ENCODE measurements around the gene B3GALNT2.

Gene B3GALNT2

DNA sequence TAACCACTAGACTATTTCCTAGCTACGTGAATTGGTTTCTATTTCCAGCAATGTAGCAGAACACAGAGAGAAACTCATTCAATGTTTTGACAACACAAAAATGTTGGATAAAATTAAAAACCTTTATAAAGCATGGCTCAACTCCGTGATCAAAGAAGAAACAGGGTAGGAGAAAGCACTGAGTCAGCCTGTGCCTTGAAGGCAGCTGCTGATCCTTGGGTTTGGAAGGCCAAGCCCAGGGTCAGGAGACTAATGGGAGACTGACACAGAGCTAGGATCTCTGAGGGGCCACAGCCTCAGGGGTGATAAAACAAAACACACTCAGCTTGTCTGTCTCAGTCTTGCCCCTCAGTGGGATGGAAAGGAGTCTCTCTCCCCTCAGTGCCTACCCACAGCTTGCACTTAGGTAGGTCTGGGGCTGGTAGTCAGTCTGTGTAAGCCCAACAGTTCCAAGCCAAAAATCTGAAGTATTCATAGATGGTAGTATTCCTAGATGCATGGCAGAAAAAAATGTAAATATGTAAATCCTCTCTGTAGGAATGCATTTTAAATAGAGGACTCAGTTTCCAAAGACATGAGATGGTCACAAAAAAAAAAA is 53.3 kb downstream of the B3GALNT2 start:
- DNase-seq = no peak

DNA sequence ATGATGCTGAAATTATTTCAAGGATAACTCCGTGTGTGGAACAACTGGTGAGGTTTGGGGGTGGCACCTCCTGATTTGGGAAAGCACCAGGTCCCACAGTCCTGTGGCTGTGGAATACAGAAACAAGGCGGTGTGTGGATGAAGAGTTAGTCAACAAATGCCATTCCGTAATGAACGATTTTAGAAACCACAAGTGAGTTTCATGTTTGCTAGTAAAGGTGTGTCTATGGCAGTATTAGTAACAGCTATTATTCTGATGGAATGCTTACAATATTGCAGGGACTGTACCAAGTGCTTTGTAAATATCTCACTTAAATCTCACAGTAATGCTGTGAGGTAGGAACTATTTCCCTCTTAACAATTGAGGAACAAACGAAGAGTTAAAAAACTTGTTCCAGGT is 53.8 kb downstream of the B3GALNT2 start:
- no peak for DNase-seq

DNA sequence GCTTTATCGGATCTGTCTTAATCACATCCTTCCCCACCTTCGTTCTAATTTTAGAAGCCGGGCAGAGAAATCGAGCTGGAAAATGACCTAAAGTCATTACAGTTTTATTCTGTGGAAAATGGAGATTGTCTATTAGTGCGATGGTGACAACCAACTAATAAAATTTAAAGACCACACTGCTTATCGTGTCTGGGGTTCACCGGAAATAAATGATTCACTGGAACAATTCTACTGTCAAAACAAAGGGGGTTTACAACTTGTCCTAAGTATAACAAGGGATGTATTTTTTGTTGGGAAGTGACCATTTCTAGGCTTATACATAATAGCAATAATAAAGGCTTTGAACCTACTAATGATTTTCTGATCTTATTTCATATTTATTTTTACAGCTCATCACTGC is 55.6 kb downstream of the B3GALNT2 start:
- DNase-seq = no peak

DNA sequence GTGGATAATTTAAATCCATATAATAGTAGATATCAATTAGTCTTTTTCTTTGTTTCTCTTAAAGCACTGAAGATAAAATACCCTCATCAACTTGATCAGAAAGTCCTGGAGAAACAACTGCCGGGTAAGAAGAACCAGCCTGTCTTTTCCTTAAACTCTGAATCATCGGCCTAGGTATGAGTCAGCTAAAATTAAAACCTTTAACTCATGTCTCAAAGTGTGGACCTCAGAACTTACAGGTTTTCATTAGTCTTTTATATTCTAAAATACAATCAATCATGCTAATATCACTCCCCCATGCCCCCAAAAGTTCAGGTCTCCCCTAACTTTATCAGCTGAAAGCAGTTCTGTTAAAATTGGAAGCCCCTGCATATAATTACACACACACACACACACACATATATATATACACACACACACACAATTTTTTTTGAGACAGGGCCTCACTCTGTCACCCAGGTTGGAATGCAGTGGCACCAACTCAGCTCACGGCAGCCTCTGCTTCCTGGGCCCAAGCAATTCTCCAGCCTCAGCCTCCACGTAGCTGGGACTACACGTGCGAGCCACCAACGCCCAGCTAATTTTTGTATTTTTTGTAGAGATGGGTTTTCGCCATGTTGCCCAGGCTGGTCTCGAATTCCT is 61.3 kb downstream of the B3GALNT2 start:
- DNase-seq = no peak

DNA sequence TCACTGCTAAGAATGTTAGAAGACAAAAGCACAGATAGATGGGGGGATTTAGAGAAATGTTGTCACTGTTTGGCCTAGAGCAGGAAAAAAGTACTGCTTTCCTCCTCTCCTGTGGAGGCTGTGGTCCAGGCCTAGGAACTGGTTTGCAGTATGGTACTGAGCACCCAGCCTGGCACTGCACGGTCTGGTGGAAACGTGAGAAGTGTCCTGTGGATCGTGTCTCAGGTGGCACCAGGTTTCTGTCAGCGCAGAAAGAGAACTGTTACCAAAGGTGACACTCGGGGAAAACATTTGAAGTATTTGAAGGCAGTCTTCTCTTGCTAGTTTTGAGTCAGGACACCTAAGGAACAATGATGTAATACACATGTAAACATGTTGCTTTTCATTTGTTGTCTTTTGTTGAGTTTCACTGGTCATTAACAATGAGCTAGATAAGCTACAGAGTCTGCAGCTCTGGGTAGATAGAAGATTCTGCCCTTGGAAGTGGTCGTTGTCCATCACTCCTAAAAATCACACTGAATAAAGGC is 63.0 kb downstream of the B3GALNT2 start:
- DNase-seq = no peak

GRCh38 chr1:235434001-235434400 is 70.3 kb downstream of the B3GALNT2 start:
- DNase-seq = no peak

- no peak for DNase-seq
These were observed 73.3 kb downstream of the B3GALNT2 start for GRCh38 chr1:235430991-235431390.

GRCh38 chr1:235429143-235429542 is 75.1 kb downstream of the B3GALNT2 start:
- DNase-seq = no peak

GRCh38 chr1:235427447-235427846 is 76.8 kb downstream of the B3GALNT2 start:
- no peak for DNase-seq

DNA sequence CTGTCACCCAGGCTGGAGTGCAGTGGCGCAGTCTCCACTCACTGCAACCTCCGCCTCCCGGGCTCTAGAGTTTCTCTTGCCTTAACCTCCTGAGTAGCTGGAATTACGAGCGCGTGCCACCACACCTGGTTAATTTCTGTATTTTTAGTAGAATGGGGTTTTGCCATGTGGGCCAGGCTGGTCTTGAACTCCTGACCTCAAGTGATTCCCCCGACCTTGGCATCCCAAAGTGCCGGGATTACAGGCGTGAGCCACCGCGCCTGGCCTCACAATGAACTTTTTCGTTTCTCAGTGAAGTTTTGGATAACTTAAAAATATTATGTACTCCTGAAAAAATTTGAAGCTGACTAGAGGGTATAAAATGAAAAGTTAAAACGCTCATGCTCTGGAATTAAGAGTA is 77.6 kb downstream of the B3GALNT2 start:
- DNase-seq = no peak

DNA sequence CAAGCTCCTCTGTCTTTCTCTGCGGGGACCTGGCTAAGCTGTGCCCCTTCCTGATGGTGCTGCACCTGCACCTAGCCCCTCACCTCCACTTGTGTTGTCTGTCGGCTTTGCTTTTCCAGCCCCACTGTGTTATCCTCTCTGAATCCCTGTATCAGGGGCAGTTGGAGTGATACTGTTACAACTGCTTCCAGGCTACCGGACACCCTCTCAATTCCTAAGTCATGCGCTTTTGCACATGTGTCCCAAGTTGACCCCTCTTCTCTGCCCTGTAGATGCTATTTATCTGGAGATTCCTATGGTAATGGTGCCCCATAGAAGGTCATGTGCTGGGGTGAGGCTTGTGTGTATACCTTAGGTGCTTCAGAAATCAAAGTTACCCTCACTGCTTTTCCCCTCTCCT is 78.1 kb downstream of the B3GALNT2 start:
- DNase-seq = no peak

DNA sequence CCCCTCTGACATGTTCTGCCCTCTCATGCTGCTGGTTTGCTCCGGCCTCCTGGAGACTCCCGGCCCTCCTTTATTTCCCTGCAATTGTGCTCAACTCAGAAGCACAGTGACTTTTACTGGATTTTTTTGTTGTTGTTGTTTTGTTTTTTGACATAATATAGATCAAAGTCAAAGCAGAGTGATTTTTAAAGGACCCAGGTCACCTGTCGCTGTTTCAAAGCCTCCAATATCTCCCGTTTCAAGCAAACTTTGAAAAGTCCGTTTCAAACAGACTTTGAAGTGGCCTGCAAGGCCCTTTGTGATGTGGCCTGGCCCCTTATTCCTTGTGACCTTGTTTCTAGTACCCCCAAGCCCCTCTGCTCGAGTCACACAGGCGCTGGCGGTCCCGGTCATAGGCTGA is 78.9 kb downstream of the B3GALNT2 start:
- no peak for DNase-seq

DNA sequence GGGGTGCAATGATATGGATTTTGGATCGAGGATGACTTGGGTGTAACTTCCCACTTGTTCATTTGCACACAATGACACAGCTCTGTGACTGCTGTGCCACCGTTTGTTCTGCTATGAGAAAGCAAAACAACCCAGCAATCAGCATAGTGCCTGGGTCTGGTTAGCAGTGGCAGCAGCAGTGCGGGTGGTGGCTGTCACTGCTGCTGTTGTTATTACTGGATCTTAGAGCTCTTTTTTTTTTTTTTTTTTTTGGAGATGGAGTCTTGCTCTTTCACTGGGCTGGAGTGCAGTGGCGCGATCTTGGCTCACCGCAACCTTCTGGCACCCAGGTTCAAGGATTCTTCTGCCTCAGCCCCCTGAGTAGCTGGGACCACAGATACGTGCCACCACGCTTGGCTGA is 80.2 kb downstream of the B3GALNT2 start:
- DNase-seq = no peak

DNA sequence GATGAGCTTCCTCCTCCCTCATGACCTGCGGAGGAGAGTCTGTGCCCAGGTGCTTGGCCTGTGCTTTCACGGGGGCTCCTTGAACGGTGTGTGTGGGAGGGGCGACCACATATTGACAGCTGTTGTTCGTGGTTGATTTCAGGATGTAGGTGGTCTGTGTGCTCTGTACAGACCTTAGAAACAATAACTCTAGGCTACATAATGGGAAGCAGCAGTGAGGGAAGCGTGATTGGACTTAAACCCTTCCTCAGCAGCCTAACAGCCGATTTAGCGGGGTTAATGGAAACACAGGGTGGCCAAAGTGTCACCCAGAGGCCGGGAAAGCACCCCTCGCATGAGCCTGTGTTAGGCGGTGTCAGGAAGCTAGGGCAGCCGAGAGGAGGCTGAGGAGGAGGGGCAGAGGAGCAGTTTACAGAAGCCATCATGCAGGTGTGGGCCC is 81.0 kb downstream of the B3GALNT2 start:
- DNase-seq = peak; percentile 7

GRCh38 chr1:235421751-235422150 is 82.5 kb downstream of the B3GALNT2 start:
- no peak for DNase-seq

DNA sequence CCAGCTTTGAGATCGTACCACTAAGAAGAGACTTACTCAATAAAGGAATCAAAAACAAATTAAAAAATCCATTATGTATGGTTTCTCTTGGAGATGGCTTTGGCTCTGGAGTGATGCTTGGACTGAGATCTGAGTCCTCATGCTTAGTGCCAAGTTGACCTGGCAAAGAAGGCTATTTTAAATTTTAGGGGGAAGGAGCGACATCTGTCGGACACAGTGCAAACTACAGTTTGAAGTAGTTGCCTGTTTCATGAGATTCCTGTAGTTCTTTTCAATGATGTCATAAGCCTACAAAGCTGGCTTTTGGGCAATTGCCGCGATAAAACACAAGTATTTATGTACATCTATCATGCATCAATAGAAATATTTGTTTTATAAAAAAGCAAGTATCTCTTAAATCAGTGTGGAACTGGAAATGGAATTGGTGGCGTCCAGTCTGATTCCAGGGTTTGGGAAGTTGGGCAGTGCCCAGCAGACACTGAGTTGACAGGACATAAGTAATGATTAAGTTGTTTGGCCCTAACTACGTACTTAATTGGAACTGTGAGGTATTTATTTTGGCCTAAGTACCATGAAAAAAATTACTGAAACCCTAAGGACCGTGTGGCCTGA is 87.1 kb downstream of the B3GALNT2 start:
- DNase-seq = peak; percentile 48

DNA sequence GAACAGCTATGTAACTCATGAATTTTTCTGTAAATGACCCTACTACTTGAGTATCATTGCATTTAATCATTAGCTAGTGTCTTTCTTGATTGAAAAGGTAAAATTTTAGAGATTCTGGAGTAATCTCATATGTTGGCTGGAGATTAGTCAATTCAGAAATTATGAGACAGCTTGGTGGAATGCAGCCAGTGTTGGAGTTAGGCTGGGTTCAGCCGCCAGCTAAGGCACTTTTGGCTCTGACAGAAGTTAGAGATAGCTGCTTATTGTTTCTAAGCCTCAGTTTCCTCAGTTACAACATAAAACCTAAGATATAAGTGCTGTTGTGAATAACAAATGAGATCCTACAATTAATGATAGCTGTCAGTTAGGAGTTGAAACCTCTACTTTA is 87.6 kb downstream of the B3GALNT2 start:
- DNase-seq = no peak

DNA sequence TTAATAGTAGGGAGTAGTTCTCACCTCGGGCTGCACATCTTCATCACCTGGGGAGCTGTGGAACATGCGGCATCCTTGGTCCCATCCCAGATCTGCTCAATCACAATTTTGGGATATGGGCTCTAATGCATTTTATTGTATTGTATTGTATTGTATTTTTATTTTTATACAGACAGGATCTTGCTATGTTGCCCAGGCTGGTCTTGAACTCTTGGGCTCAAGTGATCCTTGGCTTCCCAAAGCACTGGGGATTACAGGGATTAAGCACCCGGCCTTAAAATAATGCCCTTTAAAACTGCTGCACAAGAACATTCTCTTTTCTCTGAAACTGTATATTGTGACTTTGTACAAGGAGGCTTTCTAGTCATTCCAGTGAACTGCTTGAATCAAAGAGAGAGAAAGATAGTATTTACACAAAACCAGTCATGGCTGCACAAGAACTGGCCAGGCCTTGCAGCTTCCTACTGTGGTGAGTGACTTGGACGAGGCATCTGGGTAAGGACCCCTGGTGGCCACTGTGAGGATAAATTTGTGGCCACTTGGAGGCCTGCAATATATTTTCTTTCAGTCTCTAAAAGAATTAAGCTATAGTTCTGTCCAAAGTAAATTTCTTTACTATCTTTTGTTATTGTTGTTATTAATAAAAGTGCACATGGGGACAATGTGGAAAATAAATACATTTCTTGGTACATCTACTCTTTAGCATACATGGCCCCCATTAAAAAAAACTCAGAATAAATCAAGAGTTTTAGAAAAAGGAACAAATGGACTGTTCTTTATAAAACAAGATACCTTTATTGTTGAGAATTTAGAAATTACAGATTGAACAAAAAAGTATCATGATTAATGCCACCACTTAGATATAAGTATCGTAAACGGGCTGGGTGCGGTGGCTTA is 89.0 kb downstream of the B3GALNT2 start:
- DNase-seq = peak; percentile 61

DNA sequence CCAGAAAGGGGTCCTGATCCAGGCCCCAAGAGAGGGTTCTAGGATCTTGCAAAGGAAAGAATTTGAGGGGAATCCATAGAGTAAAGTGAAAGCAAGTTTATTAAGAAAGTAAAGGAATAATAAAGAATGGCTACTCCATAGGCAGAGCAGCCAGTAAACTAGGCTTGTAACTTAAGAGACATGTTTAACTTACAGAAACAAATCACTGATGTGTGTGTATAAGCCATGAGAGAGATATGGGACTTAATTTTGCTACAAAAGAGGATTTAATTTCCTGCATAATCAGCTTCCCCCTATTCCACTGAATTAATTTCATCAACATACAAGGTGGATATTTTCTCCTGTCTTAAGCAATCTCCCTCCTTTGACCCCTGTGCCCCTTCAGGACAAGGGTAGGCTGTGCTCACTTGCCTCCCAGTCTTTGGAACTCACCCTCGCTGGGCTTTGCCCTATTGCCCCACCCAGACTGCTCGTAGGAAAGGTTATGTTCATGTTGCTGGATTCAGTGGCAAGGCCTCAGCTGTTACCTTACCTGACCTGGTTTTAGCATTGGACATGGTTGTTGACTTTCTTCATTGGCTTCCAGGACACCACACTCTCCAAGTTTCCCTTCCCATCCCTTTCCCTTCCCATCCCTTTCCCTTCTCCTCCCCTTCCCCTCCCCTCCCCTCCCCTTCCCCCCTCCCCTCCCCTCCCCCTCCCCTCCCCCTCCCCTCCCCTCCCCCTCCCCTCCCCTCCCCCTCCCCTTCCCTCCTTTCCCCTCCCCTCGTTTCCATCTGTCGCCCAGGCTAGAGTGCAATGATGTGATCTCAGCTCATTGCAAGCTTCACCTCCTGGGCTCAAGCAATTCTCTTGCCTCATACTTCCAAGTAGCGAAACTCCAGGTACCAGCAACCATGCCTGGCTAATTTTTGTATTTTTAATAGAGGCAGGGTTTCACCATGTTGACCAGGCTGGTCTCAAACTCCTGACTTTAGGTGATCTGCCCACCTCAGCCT is 92.5 kb downstream of the B3GALNT2 start:
- DNase-seq = no peak

DNA sequence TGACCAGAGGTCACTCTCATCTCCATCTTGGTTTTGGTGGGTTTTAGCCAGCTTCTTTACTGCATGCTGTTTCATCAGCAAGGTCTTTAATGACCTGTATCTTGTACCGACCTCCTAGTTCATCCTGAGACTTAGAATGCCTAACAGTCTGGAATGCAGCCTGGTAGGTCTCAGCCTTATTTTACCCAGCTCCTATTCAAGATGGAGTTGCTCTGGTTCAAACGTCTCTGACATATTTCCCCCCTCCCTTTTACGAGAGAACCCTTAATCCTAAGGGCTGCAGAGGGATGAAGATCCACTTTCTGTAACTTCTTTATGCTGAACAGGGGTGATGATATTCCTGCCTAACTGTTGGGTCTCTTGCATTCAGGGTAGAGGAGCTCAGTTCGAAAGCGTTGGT is 93.8 kb downstream of the B3GALNT2 start:
- DNase-seq = no peak

DNA sequence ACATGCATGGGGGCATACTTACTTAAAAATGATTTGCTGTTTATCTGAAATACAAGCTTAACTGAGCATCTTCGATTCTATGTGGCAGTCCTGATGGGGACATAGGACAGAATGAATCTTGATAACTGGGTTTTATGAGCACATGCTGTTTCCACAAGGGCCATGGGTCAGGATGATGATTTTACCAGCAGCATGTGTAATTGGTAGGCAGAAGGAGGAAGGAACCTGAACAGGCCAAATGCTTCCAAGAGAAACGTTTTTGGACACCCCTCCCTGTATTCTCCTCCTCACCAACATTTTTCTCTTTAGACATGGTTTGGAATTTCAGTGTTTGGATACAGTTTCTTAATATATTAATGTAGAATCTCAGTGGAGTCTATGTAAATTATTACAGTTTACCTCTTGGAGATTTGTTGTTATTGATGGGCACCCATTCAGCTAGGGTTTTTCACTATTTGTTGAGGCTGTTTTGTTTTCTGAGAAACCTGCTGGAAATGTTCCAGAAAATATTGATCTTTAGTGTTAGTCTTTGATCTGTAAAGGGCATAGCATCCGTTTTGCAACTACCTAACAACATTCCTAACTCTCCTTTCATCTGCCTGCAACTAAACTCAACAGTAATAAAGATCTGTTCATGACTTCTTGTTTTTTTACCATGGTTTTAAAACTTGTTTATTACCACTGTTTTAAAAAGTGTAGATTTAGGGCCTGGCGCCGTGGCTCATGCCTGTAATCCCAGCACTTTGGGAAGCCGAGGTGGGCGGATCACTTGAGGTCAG is 95.0 kb downstream of the B3GALNT2 start:
- DNase-seq = no peak
